SU-DHL-6 (cell line): ENCODE data around the gene ARF4.

Experiments
- H2AFZ ChIP-seq: fragments of 200-600 bp; sonication (generic); 2 replicates; pipeline ENCODE4 v1.6.1; 2014; ENCODE audit warnings: low read depth, mild to moderate bottlenecking, moderate library complexity, mixed read lengths, antibody characterized with exemption, low read length; ENCODE audit not compliant: severe bottlenecking
- H3F3A ChIP-seq: fragments of 200-600 bp; shearing (Covaris generic); 2 replicates; pipeline ENCODE4 v1.6.0; 2016; ENCODE audit warnings: antibody characterized with exemption, mild to moderate bottlenecking; ENCODE audit not compliant: insufficient read depth
- H3K27ac ChIP-seq: fragments of 200-600 bp; sonication (generic); 2 replicates; pipeline ENCODE4 v1.5.1; 2016; ENCODE audit warnings: low read depth, mild to moderate bottlenecking, low read length, moderate library complexity, mixed read lengths
- H3K27me3 ChIP-seq: fragments of 200-600 bp; sonication (generic), shearing (Covaris generic); 2 replicates; pipeline ENCODE4 v1.6.0; 2014; ENCODE audit warnings: mild to moderate bottlenecking, low read length
- H3K36me3 ChIP-seq: fragments of 200-600 bp; sonication (generic); 2 replicates; pipeline ENCODE4 v1.6.1; 2014; ENCODE audit warnings: mild to moderate bottlenecking, low read length, mixed read lengths
- H3K4me2 ChIP-seq: fragments of 300-600, 200-600 bp; shearing (Covaris generic), sonication (generic); 2 replicates; pipeline ENCODE4 v1.6.0; 2014; ENCODE audit warnings: low read length, low read depth, mild to moderate bottlenecking; ENCODE audit not compliant: poor library complexity, severe bottlenecking
- H3K4me3 ChIP-seq: fragments of 200-600 bp; sonication (generic); 2 replicates; pipeline ENCODE4 v1.5.1; 2014; ENCODE audit warnings: antibody characterized with exemption, low read length, mild to moderate bottlenecking, mixed read lengths; ENCODE audit not compliant: insufficient read depth, poor library complexity, severe bottlenecking
- H3K79me2 ChIP-seq: fragments of 200-600 bp; sonication (generic); 2 replicates; pipeline ENCODE4 v1.6.1; 2014; ENCODE audit warnings: mild to moderate bottlenecking, low read length, moderate library complexity; ENCODE audit not compliant: insufficient read depth
- H3K9ac ChIP-seq: fragments of 200-600 bp; sonication (generic); 2 replicates; pipeline ENCODE4 v1.7.0; 2014; ENCODE audit warnings: mild to moderate bottlenecking, low read length
- H3K9me2 ChIP-seq: fragments of 200-600 bp; sonication (generic); replicated peaks from 2 replicates; pipeline ENCODE4 v1.6.1; 2014; ENCODE audit warnings: low read length; ENCODE audit not compliant: insufficient read depth
- H3K9me3 ChIP-seq: fragments of 200-600 bp; sonication (generic); 2 replicates; pipeline ENCODE4 v1.6.1; 2014; ENCODE audit warnings: low read length, mixed read lengths; ENCODE audit not compliant: insufficient read depth
- H4K20me1 ChIP-seq: fragments of 200-600 bp; sonication (generic); 2 replicates; pipeline ENCODE4 v1.6.1; 2014; ENCODE audit warnings: low read depth, mild to moderate bottlenecking, antibody characterized with exemption, low read length, moderate library complexity, mixed read lengths
- CTCF ChIP-seq: fragments of 200-600 bp; sonication (generic); IDR thresholded peaks from one replicate; pipeline ENCODE4 v1.5.1; 2017; ENCODE audit warnings: antibody characterized with exemption, mild to moderate bottlenecking, low read length, moderate library complexity; ENCODE audit not compliant: insufficient read depth, poor library complexity, severe bottlenecking
- EZH2phosphoT487 ChIP-seq: fragments of 200-600 bp; sonication (generic), shearing (Covaris generic); conservative IDR thresholded peaks from 2 replicates; pipeline ENCODE4 v1.6.1; 2018; ENCODE audit warnings: mild to moderate bottlenecking, antibody characterized with exemption, low read length, moderate library complexity, mixed read lengths

The ARF4 gene

GRCh38 chr3:57586778-57587177 is 10.4 kb downstream of the ARF4 start:
- Histone ChIP-seq H3K36me3 (peaks cover 2% of the 10 kb centered on the region; the same call in 1 of the 2 replicates), H3F3A (peaks cover 9% of the 10 kb centered on the region), H3K9me3 (no peaks in the 10 kb centered on the region), H3K9me2 (no peaks in the 10 kb centered on the region), H2AFZ (no peak overlapping the region), H3K9ac (no peak overlapping the region), H3K4me3 (no peak overlapping the region), H3K27ac (no peak overlapping the region), H3K79me2 (peaks cover 77% of the 10 kb centered on the region), H4K20me1 (peaks cover 9% of the 10 kb centered on the region; the same call in 1 of the 2 replicates), H3K4me2 (no peak overlapping the region), H3K27me3 (no peaks in the 10 kb centered on the region)
- no peak for TF ChIP-seq EZH2phosphoT487
- no peak for TF ChIP-seq CTCF

- H2AFZ ChIP-seq, result no peak overlapping the region
- H3K36me3 ChIP-seq, result peaks cover 2% of the 10 kb centered on the region; the same call in 1 of the 2 replicates
- no peak overlapping the region for H3K4me2 ChIP-seq
- no peak overlapping the region for H3K4me3 ChIP-seq
- TF ChIP-seq CTCF (no peak), EZH2phosphoT487 (no peak)
- peaks cover 8% of the 10 kb centered on the region for H3F3A ChIP-seq
- peaks cover 9% of the 10 kb centered on the region; the same call in 1 of the 2 replicates for H4K20me1 ChIP-seq
- H3K27ac ChIP-seq, result no peak overlapping the region
- no peaks in the 10 kb centered on the region for H3K9me2 ChIP-seq
- H3K27me3 ChIP-seq, result no peaks in the 10 kb centered on the region
- H3K79me2 ChIP-seq, result peaks cover 60% of the 10 kb centered on the region
- no peak overlapping the region for H3K9ac ChIP-seq
- no peaks in the 10 kb centered on the region for H3K9me3 ChIP-seq
These were observed 13.6 kb downstream of the ARF4 start for GRCh38 chr3:57583544-57583943.

GRCh38 chr3:57582474-57583168 is 14.5 kb downstream of the ARF4 start:
- Histone ChIP-seq H2AFZ (no peak overlapping the region), H4K20me1 (peaks cover 9% of the 10 kb centered on the region; the same call in 1 of the 2 replicates), H3K27ac (no peak overlapping the region), H3F3A (peaks cover 8% of the 10 kb centered on the region), H3K4me2 (no peak overlapping the region), H3K9me3 (no peaks in the 10 kb centered on the region), H3K79me2 (peaks cover 56% of the 10 kb centered on the region), H3K27me3 (no peaks in the 10 kb centered on the region), H3K36me3 (peaks cover 4% of the 10 kb centered on the region; the same call in 1 of the 2 replicates), H3K9me2 (no peaks in the 10 kb centered on the region), H3K4me3 (no peak overlapping the region), H3K9ac (no peak overlapping the region)
- TF ChIP-seq CTCF (no peak), EZH2phosphoT487 (no peak)
